NCI-H82 treated with DMSO at 0.1 percent for 48 hours (cell line): ENCODE data around the gene LMOD1.

Experiments used
- DNase-seq: peaks from one replicate; lab custom pipeline; 2025; ENCODE audit not compliant: unreplicated experiment; lab: John Stamatoyannopoulos, UW

The LMOD1 gene

GRCh38 chr1:201949491-201949890 lies 3.1 kb upstream of the LMOD1 start:
- no peak for DNase-seq

GRCh38 chr1:201947697-201948008 lies 1.3 kb upstream of the LMOD1 start:
- DNase-seq, result peak; percentile 47

GRCh38 chr1:201945863-201946223 lies 505 bp downstream of the LMOD1 start:
- no peak for DNase-seq

- DNase-seq, result no peak
These were observed 1.2 kb downstream of the LMOD1 start for GRCh38 chr1:201945157-201945556.

- no peak for DNase-seq
These were observed 1.7 kb downstream of the LMOD1 start for GRCh38 chr1:201944639-201945038.

- DNase-seq, result no peak
These were observed 2.3 kb downstream of the LMOD1 start for GRCh38 chr1:201944002-201944401.

- no peak for DNase-seq
These were observed 4.2 kb downstream of the LMOD1 start for GRCh38 chr1:201942129-201942495.

- DNase-seq, result peak; percentile 95
These were observed 4.8 kb downstream of the LMOD1 start for GRCh38 chr1:201941420-201942128.

GRCh38 chr1:201940316-201940715 lies 6.0 kb downstream of the LMOD1 start:
- peak; percentile 18 for DNase-seq

GRCh38 chr1:201939574-201939973 lies 6.8 kb downstream of the LMOD1 start:
- peak; percentile 70 for DNase-seq

GRCh38 chr1:201939148-201939547 lies 7.2 kb downstream of the LMOD1 start:
- peak; percentile 92 for DNase-seq

- peak; percentile 93 for DNase-seq
These were observed 7.8 kb downstream of the LMOD1 start for GRCh38 chr1:201938440-201939035.

- no peak for DNase-seq
These were observed 8.6 kb downstream of the LMOD1 start for GRCh38 chr1:201937624-201938213.

- DNase-seq, result no peak
These were observed 12.4 kb downstream of the LMOD1 start for GRCh38 chr1:201933840-201934430.

GRCh38 chr1:201930803-201931202 lies 15.5 kb downstream of the LMOD1 start:
- no peak for DNase-seq

GRCh38 chr1:201930137-201930536 lies 16.2 kb downstream of the LMOD1 start:
- DNase-seq, result no peak

- peak; percentile 80 for DNase-seq
These were observed 18.1 kb downstream of the LMOD1 start for GRCh38 chr1:201928266-201928665.

- peak; percentile 98 for DNase-seq
These were observed 20.2 kb downstream of the LMOD1 start for GRCh38 chr1:201925981-201926645.

- DNase-seq, result peak; percentile 100
These were observed 21.1 kb downstream of the LMOD1 start for GRCh38 chr1:201925301-201925567.

- DNase-seq, result no peak
These were observed 24.3 kb downstream of the LMOD1 start for GRCh38 chr1:201921952-201922558.

- no peak for DNase-seq
These were observed 28.0 kb downstream of the LMOD1 start for GRCh38 chr1:201918343-201918742.
